Prostate gland (tissue), 2 donors: ENCODE data around the gene AFP.

Experiments used
- CTCF ChIP-seq, 4 experiments: fragments of 200-600 bp in 2 of 4; fragments of 450-650 bp in 2 of 4; sonication (generic) in 2 of 4; IDR thresholded peaks; 1 replicate in 3 of 4; 2 replicates in 1 of 4; pipeline ENCODE4 v1.5.1; 2016 to 2019; ENCODE audit warnings: antibody characterized with exemption in 4 of 4, mild to moderate bottlenecking in 2 of 4, moderate library complexity in 2 of 4
- POLR2A ChIP-seq: fragments of 450-650 bp; IDR thresholded peaks from one replicate; pipeline ENCODE4 v1.6.1; 2016; ENCODE audit warnings: antibody characterized with exemption, mild to moderate bottlenecking
- POLR2AphosphoS5 ChIP-seq: sonication (generic); formaldehyde crosslinking; IDR thresholded peaks from one replicate; pipeline ENCODE4 v1.6.1; 2017; ENCODE audit warnings: antibody characterized with exemption

GRCh38 chr4:73470728-73471127 lies 34.7 kb downstream of the AFP start:
- TF ChIP-seq CTCF (IDR thresholded peaks at IDR 0.05) (no peak), POLR2A (no peak), POLR2AphosphoS5 (no peak)
